H1 (cell line): Measurements from ENCODE around the gene GDAP2. TPM values are rescaled to one million over a fixed set of nuclear protein-coding genes. Genes with fewer than 3 reads are reported as not detected.

Experiments used
- CTCF ChIA-PET: fragments of 300-600 bp; sonication (Branson Sonifier 250); formaldehyde crosslinking; loops from one replicate; lab custom pipeline; 2021; ENCODE audit not compliant: partially characterized antibody; lab: Charles Lee
- POLR2A ChIA-PET: fragments of 300-600 bp; sonication (Branson Sonifier 250); formaldehyde crosslinking; loops from one replicate; lab custom pipeline; 2021; ENCODE audit warnings: inconsistent platforms; ENCODE audit not compliant: partially characterized antibody; lab: Charles Lee
- DNase-seq, 2 experiments: peaks; one replicate each; pipeline versions ENCODE4 v3.0.0 to v3.0.0-alpha.2; 2010 to 2022; ENCODE audit warnings: low spot score in 2 of 2, low read depth in 1 of 2, mixed read lengths in 1 of 2
- FAIRE-seq: peaks from 2 replicates; lab custom pipeline; 2011; peaks lifted over from hg19 to GRCh38; lab: Jason Lieb, UNC
- H2AFZ ChIP-seq: 2 replicates; pipeline ENCODE4 v1.8.1; 2012; ENCODE audit warnings: low read length, inconsistent platforms
- H2AK5ac ChIP-seq: 2 replicates; pipeline ENCODE4 v1.6.1; 2013; ENCODE audit warnings: low read depth, low read length
- H2BK120ac ChIP-seq: replicated peaks from 2 replicates; pipeline ENCODE3; 2013; ENCODE audit warnings: low read depth, low read length, inconsistent platforms
- H2BK12ac ChIP-seq: 2 replicates; pipeline ENCODE4 v1.6.1; 2013; ENCODE audit warnings: low read depth, low read length
- H2BK15ac ChIP-seq: 2 replicates; pipeline ENCODE4 v1.6.1; 2013; ENCODE audit warnings: low read length
- H2BK20ac ChIP-seq: 2 replicates; pipeline ENCODE4 v1.6.1; 2013; ENCODE audit warnings: low read length
- H2BK5ac ChIP-seq: 2 replicates; pipeline ENCODE4 v1.6.1; 2013; ENCODE audit warnings: low read depth, low read length
- H3K14ac ChIP-seq: 2 replicates; pipeline ENCODE4 v1.6.1; 2013; ENCODE audit warnings: inconsistent platforms; ENCODE audit not compliant: insufficient read length
- H3K18ac ChIP-seq: 2 replicates; pipeline ENCODE4 v1.6.1; 2013; ENCODE audit warnings: low read length; ENCODE audit errors: extremely low read depth
- H3K23ac ChIP-seq: 2 replicates; pipeline ENCODE4 v1.6.1; 2013; ENCODE audit warnings: inconsistent platforms; ENCODE audit not compliant: insufficient read length
- H3K23me2 ChIP-seq: 2 replicates; pipeline ENCODE4 v1.6.1; 2013; ENCODE audit warnings: low read depth, low read length
- H3K27ac ChIP-seq: 2 replicates; pipeline ENCODE4 v1.6.1; 2011; ENCODE audit warnings: low read depth, low read length, inconsistent platforms
- H3K27me3 ChIP-seq, 4 experiments: replicated peaks in 1 of 4; 1 replicate in 1 of 4; 2 replicates in 3 of 4; pipeline versions ENCODE4 v1.6.1 to v1.8.1; 2011 to 2013; ENCODE audit warnings: low read length in 3 of 4, mild to moderate bottlenecking in 3 of 4, inconsistent platforms in 2 of 4, mixed read lengths in 2 of 4, moderate library complexity in 1 of 4; ENCODE audit not compliant: control insufficient read depth in 3 of 4, insufficient read depth in 3 of 4; ENCODE audit errors: extremely low read depth in 1 of 4
- H3K36me3 ChIP-seq, 4 experiments: 2 replicates each; pipeline versions ENCODE4 v1.6.1 to v1.8.1; 2011 to 2013; ENCODE audit warnings: mild to moderate bottlenecking in 4 of 4, low read length in 3 of 4, moderate library complexity in 2 of 4, control low read depth in 1 of 4, inconsistent platforms in 1 of 4; ENCODE audit not compliant: insufficient read depth in 4 of 4, control insufficient read depth in 2 of 4
- H3K4ac ChIP-seq: replicated peaks from 2 replicates; pipeline ENCODE3; 2013; ENCODE audit warnings: low read length, low read depth, mixed read lengths, inconsistent platforms; ENCODE audit not compliant: insufficient read length
- H3K4me1 ChIP-seq, 4 experiments: replicated peaks in 1 of 4; 1 replicate in 1 of 4; 2 replicates in 3 of 4; pipeline versions ENCODE4 v1.6.1 to v1.8.1; 2011 to 2013; ENCODE audit warnings: low read length in 3 of 4, inconsistent platforms in 2 of 4, mixed read lengths in 1 of 4; ENCODE audit not compliant: insufficient read depth in 4 of 4, control insufficient read depth in 3 of 4
- H3K4me2 ChIP-seq, 2 experiments: 2 replicates each; pipeline versions ENCODE4 v1.6.1 to v1.8.1; 2011 to 2013; ENCODE audit warnings: low read depth in 2 of 2, low read length in 2 of 2, control low read depth in 1 of 2, inconsistent platforms in 1 of 2, mild to moderate bottlenecking in 1 of 2; ENCODE audit not compliant: insufficient read depth in 1 of 2
- H3K4me3 ChIP-seq, 4 experiments: fragments of 200-600, 300-600 bp in 1 of 4; sonication (generic), shearing (Covaris generic), sonication (Bioruptor Twin) in 1 of 4; 2 replicates each; pipeline versions ENCODE4 v1.5.1 to v1.8.1; 2011 to 2016; ENCODE audit warnings: low read length in 4 of 4, low read depth in 3 of 4, control low read depth in 2 of 4, inconsistent platforms in 2 of 4, mild to moderate bottlenecking in 2 of 4, mixed read lengths in 1 of 4, moderate library complexity in 1 of 4; ENCODE audit not compliant: insufficient read depth in 2 of 4; ENCODE audit errors: extremely low read depth in 1 of 4
- H3K56ac ChIP-seq: replicated peaks from 2 replicates; pipeline ENCODE3; 2013; ENCODE audit warnings: low read depth, mild to moderate bottlenecking, mixed read lengths, low read length, inconsistent platforms; ENCODE audit not compliant: insufficient read length
- H3K79me1 ChIP-seq: 2 replicates; pipeline ENCODE4 v1.6.1; 2013; ENCODE audit warnings: low read depth, low read length, control low read depth
- H3K79me2 ChIP-seq, 2 experiments: 2 replicates each; pipeline versions ENCODE4 v1.6.1 to v1.8.1; 2012 to 2013; ENCODE audit warnings: low read length in 2 of 2, mild to moderate bottlenecking in 2 of 2, inconsistent platforms in 1 of 2; ENCODE audit not compliant: insufficient read depth in 2 of 2, control insufficient read depth in 1 of 2
- H3K9ac ChIP-seq, 4 experiments: replicated peaks in 1 of 4; 1 replicate in 1 of 4; 2 replicates in 3 of 4; pipeline versions ENCODE4 v1.6.1 to v1.8.1; 2011 to 2013; ENCODE audit warnings: low read depth in 3 of 4, low read length in 3 of 4, control low read depth in 2 of 4, mild to moderate bottlenecking in 2 of 4, moderate library complexity in 2 of 4, inconsistent platforms in 1 of 4; ENCODE audit errors: extremely low read depth in 1 of 4
- H3K9me3 ChIP-seq, 2 experiments: 2 replicates each; pipeline versions ENCODE4 v1.6.1 to v1.8.1; 2012 to 2013; ENCODE audit warnings: mild to moderate bottlenecking in 2 of 2, moderate library complexity in 2 of 2, control low read depth in 1 of 2, inconsistent platforms in 1 of 2, low read depth in 1 of 2, low read length in 1 of 2, mixed read lengths in 1 of 2; ENCODE audit not compliant: insufficient read depth in 2 of 2
- H4K20me1 ChIP-seq, 2 experiments: replicated peaks in 1 of 2; 2 replicates each; pipeline versions ENCODE3 to v1.8.1; 2011 to 2013; ENCODE audit warnings: inconsistent platforms in 2 of 2, low read length in 2 of 2, mild to moderate bottlenecking in 1 of 2; ENCODE audit not compliant: insufficient read depth in 2 of 2, control insufficient read depth in 1 of 2
- H4K5ac ChIP-seq: 2 replicates; pipeline ENCODE4 v1.6.1; 2013; ENCODE audit warnings: low read length, low read depth, mixed read lengths, inconsistent platforms; ENCODE audit not compliant: insufficient read length
- H4K8ac ChIP-seq: 2 replicates; pipeline ENCODE4 v1.8.0; 2013; ENCODE audit warnings: mild to moderate bottlenecking, moderate library complexity, low read length, inconsistent platforms; ENCODE audit not compliant: insufficient read depth; ENCODE audit errors: extremely low read depth
- H4K91ac ChIP-seq: replicated peaks from 2 replicates; pipeline ENCODE3; 2013; ENCODE audit warnings: low read length, mixed read lengths, inconsistent platforms; ENCODE audit not compliant: insufficient read length
- JUN ChIP-seq: IDR thresholded peaks from 2 replicates; pipeline ENCODE4 v1.6.1; 2011; ENCODE audit warnings: low read depth, mild to moderate bottlenecking, improper control_type of control experiment, low read length
- SRF ChIP-seq: IDR thresholded peaks from 2 replicates; pipeline ENCODE4 v1.6.1; 2011; ENCODE audit warnings: mild to moderate bottlenecking, low read depth, low read length, moderate library complexity
- TEAD4 ChIP-seq: IDR thresholded peaks from 2 replicates; pipeline ENCODE4 v1.6.1; 2012; ENCODE audit warnings: low read depth, low read length, inconsistent platforms, mixed read lengths
- WGBS, 2 experiments: shearing (Covaris generic) in 1 of 2; methylation state at CpG; one replicate each; pipeline versions ENCODE4 v1.1.6 to v1.1.7; 2013 to 2015; ENCODE audit warnings: low lambda C conversion rate in 2 of 2, mixed read lengths in 2 of 2, inconsistent platforms in 1 of 2, low coverage in 1 of 2, missing lambda C conversion rate in 1 of 2; ENCODE audit not compliant: insufficient replicate concordance in 2 of 2, insufficient coverage in 1 of 2, insufficient read length in 1 of 2; ENCODE audit errors: extremely low coverage in 1 of 2, missing lambda C conversion rate in 1 of 2; 5-methylcytosine and 5-hydroxymethylcytosine counted together
- polyA plus RNA-seq, 7 experiments: library from polyadenylated mRNA; depleted of rRNA in 3 of 7; stranded (reverse) in 5 of 7; unstranded in 2 of 7; fragments of >200 nt in 5 of 7; fragments of 200-250 nt in 2 of 7; gene quantifications; 1 replicate in 5 of 7; 2 replicates in 1 of 7; 4 replicates in 1 of 7; pipeline versions ENCODE4 v1.2.1 to v1.2.3, GENCODE V29; 2011 to 2013; ENCODE audit warnings: missing spikeins in 2 of 7, mixed read lengths in 2 of 7
- total RNA-seq: library from RNA; stranded (reverse); fragmentation: NEBNext Ultra II Directional; extraction: Animal tissue kit (Norgen Biotek cat#: 25700); gene quantifications from 2 replicates; pipeline ENCODE4 v1.2.1, GENCODE V29; 2021

GDAP2 gene
- total and polyA plus RNA-seq, 2 of the 8 experiments (the other 6 are each of a cell fraction or from before 2014, with no cell fraction given): 8.6 to 27.8 TPM

DNA sequence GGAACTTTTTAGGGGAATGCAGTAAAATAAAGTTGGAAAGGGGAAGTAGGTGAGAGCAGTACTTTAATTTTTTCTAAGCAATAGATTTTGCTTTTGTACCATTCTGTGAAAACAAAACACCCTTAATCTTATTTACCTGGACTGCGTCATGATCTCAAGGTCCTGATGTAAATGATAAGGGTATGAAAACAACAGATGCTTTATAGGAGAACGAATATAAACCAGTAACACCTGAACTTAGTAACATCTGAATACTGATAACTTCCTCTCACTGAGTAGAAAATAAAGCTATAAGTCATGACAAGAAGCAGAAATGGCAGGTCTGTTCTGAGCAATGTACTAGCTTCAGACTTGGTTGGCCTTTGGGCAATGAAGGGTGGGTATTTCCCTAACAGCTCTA lies 77.7 kb downstream of the GDAP2 start:
- no peak overlapping the region for H3K9ac ChIP-seq
- no peaks in the 10 kb centered on the region for H3K79me1 ChIP-seq
- no peak overlapping the region for H2BK15ac ChIP-seq
- FAIRE-seq (no peak), DNase-seq (no peak)
- H3K23me2 ChIP-seq: no peaks in the 10 kb centered on the region
- no peak overlapping the region for H3K27ac ChIP-seq
- no peaks in the 10 kb centered on the region for H3K79me2 ChIP-seq
- H3K4me3 ChIP-seq: no peak overlapping the region
- no peak overlapping the region for H2AK5ac ChIP-seq
- H3K23ac ChIP-seq: no peak overlapping the region
- H4K91ac ChIP-seq: no peak overlapping the region
- H4K20me1 ChIP-seq: no peaks in the 10 kb centered on the region
- WGBS, 2 experiments: 92% methylated on average over 2 of the region's 2 CpGs; no CpG with 5 or more reads in 1 of the 2 experiments
- H3K14ac ChIP-seq: no peak overlapping the region
- POLR2A ChIA-PET: no interaction called here
- no peak overlapping the region for H4K8ac ChIP-seq
- H3K56ac ChIP-seq: no peak overlapping the region
- no peak for TF ChIP-seq SRF
- TF ChIP-seq JUN: no peak
- no peak for TF ChIP-seq TEAD4
- no peak overlapping the region for H4K5ac ChIP-seq
- peaks cover 0 to 1% (median 0%) of the 10 kb centered on the region in 4 experiments; a peak in 1 of 7 replicates for H3K27me3 ChIP-seq
- H3K4ac ChIP-seq: no peak overlapping the region
- H2BK20ac ChIP-seq: no peak overlapping the region
- no peak overlapping the region for H2BK12ac ChIP-seq
- CTCF ChIA-PET: interaction anchor here (1.0 to 1.8 kb wide), 2 partner anchors 8 to 10 kb away, joined by 3 to 4 read pairs; no protein-coding TSS in a partner anchor
- no peaks in the 10 kb centered on the region for H3K9me3 ChIP-seq
- no peak overlapping the region for H3K18ac ChIP-seq
- no peak overlapping the region for H3K4me2 ChIP-seq
- no peak overlapping the region for H2AFZ ChIP-seq
- no peaks in the 10 kb centered on the region for H3K36me3 ChIP-seq
- no peaks in the 10 kb centered on the region for H3K4me1 ChIP-seq
- H2BK5ac ChIP-seq: no peak overlapping the region
- no peak overlapping the region for H2BK120ac ChIP-seq
